Parathyroid adenoma (tissue), 2 donors: ENCODE data around the gene ASCL2.

Experiments used
- H2AFZ ChIP-seq: fragments of 300-600 bp; sonication (generic); one replicate; pipeline ENCODE4 v1.7.0; 2017; ENCODE audit warnings: antibody characterized with exemption, mild to moderate bottlenecking
- H3K27ac ChIP-seq: fragments of 300-600 bp; sonication (generic); one replicate; pipeline ENCODE4 v1.7.0; 2017
- H3K27me3 ChIP-seq: fragments of 300-600 bp; sonication (generic); one replicate; pipeline ENCODE4 v1.7.0; 2017; ENCODE audit warnings: low read length; ENCODE audit not compliant: control insufficient read depth, insufficient read depth
- H3K36me3 ChIP-seq: fragments of 300-600 bp; sonication (generic); one replicate; pipeline ENCODE4 v1.7.0; 2017; ENCODE audit warnings: low read length; ENCODE audit not compliant: control insufficient read depth, insufficient read depth
- H3K4me1 ChIP-seq: fragments of 300-600 bp; sonication (generic); one replicate; pipeline ENCODE4 v1.7.0; 2017; ENCODE audit warnings: control low read depth
- H3K4me2 ChIP-seq: fragments of 300-600 bp; sonication (generic); one replicate; pipeline ENCODE4 v1.7.0; 2017; ENCODE audit warnings: low read length
- H3K4me3 ChIP-seq: fragments of 300-600 bp; sonication (generic); one replicate; pipeline ENCODE4 v1.7.0; 2017; ENCODE audit warnings: low read depth, low read length
- H3K79me2 ChIP-seq: fragments of 300-600 bp; sonication (generic); one replicate; pipeline ENCODE4 v1.7.0; 2017; ENCODE audit warnings: control low read depth
- H3K9ac ChIP-seq: fragments of 300-600 bp; sonication (generic); one replicate; pipeline ENCODE4 v1.7.0; 2017; ENCODE audit warnings: mild to moderate bottlenecking
- H3K9me3 ChIP-seq: fragments of 300-600 bp; sonication (generic); one replicate; pipeline ENCODE4 v1.7.0; 2017; ENCODE audit warnings: low read length; ENCODE audit not compliant: control insufficient read depth
- CTCF ChIP-seq: fragments of 300-600 bp; sonication (generic); IDR thresholded peaks from one replicate; pipeline ENCODE4 v1.7.0; 2017; ENCODE audit warnings: antibody characterized with exemption, mild to moderate bottlenecking
- donor health status: primary hyperparathyroidism.

ASCL2 gene

GRCh38 chr11:2270322-2271076 lies at the start of gene ASCL2:
Gene ASCL2 (minus strand): TSS chr11:2270588. CDS start chr11:2270332, 256 bp downstream.
- peak within 1 kb of the TSS; percentile 46 for H2AFZ ChIP-seq
- no peaks in the 10 kb centered on the region for H3K9me3 ChIP-seq
- no peak within 1 kb of the TSS for H3K9ac ChIP-seq
- no peaks in the 10 kb centered on the region for H3K36me3 ChIP-seq
- H3K79me2 ChIP-seq: no peaks in the 10 kb centered on the region
- no peak for TF ChIP-seq CTCF
- peak within 1 kb of the TSS; percentile 58 for H3K4me2 ChIP-seq
- no peaks in the 10 kb centered on the region for H3K27me3 ChIP-seq
- no peaks in the 10 kb centered on the region for H3K4me1 ChIP-seq
- no peak within 1 kb of the TSS for H3K4me3 ChIP-seq
- H3K27ac ChIP-seq: no peak within 1 kb of the TSS

GRCh38 chr11:2319791-2320472 lies 49.5 kb upstream of the ASCL2 start:
- H3K27me3 ChIP-seq: no peaks in the 10 kb centered on the region
- H3K9ac ChIP-seq: no peak overlapping the region
- no peak overlapping the region for H3K27ac ChIP-seq
- no peaks in the 10 kb centered on the region for H3K36me3 ChIP-seq
- no peaks in the 10 kb centered on the region for H3K9me3 ChIP-seq
- no peak overlapping the region for H2AFZ ChIP-seq
- no peak for TF ChIP-seq CTCF
- H3K4me2 ChIP-seq: no peak overlapping the region
- no peak overlapping the region for H3K4me3 ChIP-seq
- H3K4me1 ChIP-seq: no peaks in the 10 kb centered on the region
- no peaks in the 10 kb centered on the region for H3K79me2 ChIP-seq

- Histone ChIP-seq H3K4me3 (no peak overlapping the region), H3K4me2 (no peak overlapping the region), H3K4me1 (no peaks in the 10 kb centered on the region), H2AFZ (no peak overlapping the region), H3K79me2 (no peaks in the 10 kb centered on the region), H3K27ac (no peak overlapping the region), H3K9ac (no peak overlapping the region), H3K27me3 (no peaks in the 10 kb centered on the region), H3K9me3 (no peaks in the 10 kb centered on the region), H3K36me3 (no peaks in the 10 kb centered on the region)
- no peak for TF ChIP-seq CTCF
Measured at GRCh38 chr11:2318707-2319106, 48.3 kb upstream of the ASCL2 start.

GRCh38 chr11:2318123-2318522 lies 47.7 kb upstream of the ASCL2 start:
- H3K4me2 ChIP-seq: no peak overlapping the region

More at GRCh38 chr11:2318123-2318522, 47.7 kb upstream of the ASCL2 start:
- H2AFZ ChIP-seq: no peak overlapping the region
- H3K79me2 ChIP-seq: no peaks in the 10 kb centered on the region
- TF ChIP-seq CTCF: no peak
- H3K9me3 ChIP-seq: no peaks in the 10 kb centered on the region
- no peak overlapping the region for H3K27ac ChIP-seq
- H3K36me3 ChIP-seq: no peaks in the 10 kb centered on the region
- H3K27me3 ChIP-seq: no peaks in the 10 kb centered on the region
- no peak overlapping the region for H3K4me3 ChIP-seq
- H3K4me1 ChIP-seq: no peaks in the 10 kb centered on the region
- H3K9ac ChIP-seq: no peak overlapping the region
